NK-92 (cell line): ENCODE measurements around the gene SMARCD1.

Experiments used
- DNase-seq: peaks from one replicate; lab custom pipeline; 2025; ENCODE audit not compliant: unreplicated experiment; lab: John Stamatoyannopoulos, UW

The SMARCD1 gene

DNA sequence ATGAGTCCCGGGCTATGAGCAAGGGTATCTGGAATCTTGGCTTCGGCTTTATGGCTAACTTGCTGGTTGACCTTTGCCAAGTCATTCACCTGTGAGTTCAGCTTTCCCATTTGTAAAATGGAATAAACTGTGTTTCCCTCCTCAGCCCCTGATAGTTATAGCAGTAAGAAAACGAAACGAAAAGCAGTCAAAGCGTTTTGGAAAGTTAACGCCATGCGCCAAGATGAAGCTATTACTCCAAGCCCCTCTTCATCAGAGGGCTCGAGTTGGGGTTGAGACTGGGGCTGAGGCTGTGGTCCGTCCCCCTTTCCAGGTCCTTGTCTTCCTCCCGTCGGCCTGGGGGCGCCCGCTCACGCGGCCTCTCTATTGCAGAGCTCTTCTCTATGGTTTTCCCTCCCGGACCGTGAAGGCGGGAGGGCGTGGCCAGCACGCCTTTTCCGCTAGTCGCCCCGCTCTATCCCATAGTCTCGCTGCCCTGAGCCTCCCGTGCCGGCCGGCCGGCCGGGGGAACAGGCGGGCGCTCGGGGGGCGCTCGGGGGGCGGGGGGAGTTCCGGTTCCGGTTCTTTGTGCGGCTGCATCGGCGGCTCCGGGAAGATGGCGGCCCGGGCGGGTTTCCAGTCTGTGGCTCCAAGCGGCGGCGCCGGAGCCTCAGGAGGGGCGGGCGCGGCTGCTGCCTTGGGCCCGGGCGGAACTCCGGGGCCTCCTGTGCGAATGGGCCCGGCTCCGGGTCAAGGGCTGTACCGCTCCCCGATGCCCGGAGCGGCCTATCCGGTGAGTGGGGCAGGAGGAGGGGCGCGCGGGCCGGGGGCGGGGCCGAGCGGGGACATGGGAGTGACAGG lies at the start of gene SMARCD1:
TSS of gene SMARCD1 (plus strand) at position 568 of the 840 bp plus-strand sequence. CDS start at position 596, 28 bp downstream.
- DNase-seq, result no peak

DNA sequence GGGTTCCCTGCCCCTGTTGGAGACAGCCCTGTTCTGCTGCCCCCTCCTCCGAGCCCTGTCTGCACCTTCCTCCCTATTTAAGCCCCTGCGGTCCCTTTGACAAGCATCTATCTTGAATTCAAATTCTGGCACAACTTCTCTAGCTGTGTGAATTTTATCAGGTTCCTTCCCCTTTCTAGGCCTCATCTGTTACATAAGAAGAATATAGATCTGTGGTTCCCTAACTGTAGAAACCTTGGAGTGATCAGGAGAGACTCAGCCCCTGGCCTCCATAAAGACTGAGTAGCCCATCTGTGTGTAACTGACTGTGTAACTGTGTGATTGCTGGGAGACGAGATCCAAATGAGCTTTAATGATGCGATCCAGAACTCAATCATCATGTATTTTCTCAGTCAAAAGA lies 46.8 kb upstream of the SMARCD1 start:
- no peak for DNase-seq

DNA sequence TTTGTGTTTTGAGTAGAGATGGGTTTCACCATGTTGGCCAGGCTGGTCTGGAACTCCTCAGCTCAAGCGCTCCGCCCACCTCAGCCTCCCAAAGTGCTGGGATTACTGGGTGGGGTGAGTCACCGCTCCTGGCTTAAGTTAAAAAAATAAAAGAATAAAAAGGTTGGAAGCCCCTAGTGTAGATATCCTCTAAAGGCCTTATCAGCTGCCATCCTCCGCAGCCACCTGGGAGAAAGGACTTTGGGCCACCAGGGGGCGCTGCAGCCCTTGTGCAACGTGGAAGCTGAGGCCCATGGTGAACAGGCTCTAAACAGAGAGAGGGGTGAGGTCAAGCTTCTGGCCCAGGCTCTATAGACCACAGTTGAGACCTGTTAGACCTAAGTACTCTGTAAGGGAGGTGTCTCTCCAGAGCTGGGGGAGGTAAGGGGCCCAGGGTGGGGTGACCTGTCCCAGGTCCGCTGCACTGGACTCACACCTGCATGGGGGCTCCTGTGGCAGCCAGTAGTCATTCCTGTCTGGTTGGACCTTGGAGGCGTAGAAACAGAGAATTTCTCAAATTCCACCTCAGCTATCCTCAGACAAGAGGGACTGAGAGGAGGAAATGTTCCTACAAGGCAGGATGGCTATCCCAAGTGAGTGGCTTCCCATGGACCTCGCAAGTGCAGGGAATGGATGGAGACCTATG lies 45.8 kb upstream of the SMARCD1 start:
- DNase-seq, result no peak

DNA sequence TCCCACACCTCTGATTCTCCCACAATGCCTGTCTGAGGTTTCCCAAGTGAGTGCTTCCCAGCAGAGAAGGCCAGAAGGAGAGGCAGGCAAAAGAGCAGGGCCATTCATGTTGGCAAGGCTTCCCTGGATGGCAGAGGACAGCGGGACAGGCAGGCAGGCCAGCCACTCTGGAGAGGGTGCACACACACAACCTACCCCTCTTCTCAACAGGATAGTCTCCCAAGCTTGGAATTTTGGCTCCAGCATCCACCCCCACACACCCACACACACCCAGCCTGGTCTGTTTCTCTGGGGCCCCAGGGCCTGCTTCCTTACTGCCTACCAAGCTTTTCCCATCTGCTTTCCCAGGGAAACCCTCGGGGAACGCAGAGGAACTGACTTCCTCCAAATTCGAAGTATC lies 44.5 kb upstream of the SMARCD1 start:
- DNase-seq, result no peak

GRCh38 chr12:50041062-50041860 lies 43.9 kb upstream of the SMARCD1 start:
- DNase-seq, result no peak

DNA sequence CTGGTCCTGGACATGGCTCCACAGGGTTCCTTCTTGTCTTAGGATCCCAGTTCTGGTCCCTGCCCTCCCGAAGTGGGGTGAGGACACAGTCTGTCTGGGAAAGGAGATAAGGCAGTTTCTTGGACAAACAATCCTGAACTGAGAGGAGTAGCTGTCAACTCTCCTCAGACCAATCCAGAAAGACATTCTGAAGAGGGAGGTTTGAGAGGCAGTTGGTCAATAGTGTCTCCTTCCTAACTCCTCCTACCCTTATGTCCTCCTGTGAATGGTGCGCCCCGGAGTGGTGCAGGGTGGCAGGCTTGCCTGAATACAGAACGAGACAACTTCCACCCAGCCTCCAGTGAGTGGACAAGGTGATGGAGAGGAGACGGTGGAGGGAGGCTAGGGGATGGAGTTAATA lies 43.2 kb upstream of the SMARCD1 start:
- DNase-seq, result no peak

- DNase-seq, result no peak
Measured at GRCh38 chr12:50042693-50043092, 42.4 kb upstream of the SMARCD1 start.

GRCh38 chr12:50043308-50043707 lies 41.8 kb upstream of the SMARCD1 start:
- no peak for DNase-seq

DNA sequence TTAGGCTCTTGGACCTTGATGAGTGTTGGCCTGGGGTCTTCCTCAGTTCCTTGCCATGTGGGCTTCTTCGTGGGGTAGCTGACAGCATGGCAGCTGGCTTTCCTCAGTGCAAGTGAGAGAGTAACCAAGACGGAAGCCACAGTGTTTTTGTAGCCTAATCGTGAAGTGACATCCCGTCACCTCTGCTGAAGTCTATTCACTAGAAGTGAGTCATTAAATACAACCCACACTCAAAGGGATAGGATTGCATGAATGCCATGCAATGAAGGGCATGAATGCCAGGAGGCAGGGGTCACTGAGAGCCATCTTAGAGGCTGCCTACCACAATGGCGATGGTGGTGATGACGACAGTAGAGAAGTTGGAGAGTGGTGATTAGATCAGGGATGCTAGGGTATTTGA lies 41.3 kb upstream of the SMARCD1 start:
- no peak for DNase-seq

DNA sequence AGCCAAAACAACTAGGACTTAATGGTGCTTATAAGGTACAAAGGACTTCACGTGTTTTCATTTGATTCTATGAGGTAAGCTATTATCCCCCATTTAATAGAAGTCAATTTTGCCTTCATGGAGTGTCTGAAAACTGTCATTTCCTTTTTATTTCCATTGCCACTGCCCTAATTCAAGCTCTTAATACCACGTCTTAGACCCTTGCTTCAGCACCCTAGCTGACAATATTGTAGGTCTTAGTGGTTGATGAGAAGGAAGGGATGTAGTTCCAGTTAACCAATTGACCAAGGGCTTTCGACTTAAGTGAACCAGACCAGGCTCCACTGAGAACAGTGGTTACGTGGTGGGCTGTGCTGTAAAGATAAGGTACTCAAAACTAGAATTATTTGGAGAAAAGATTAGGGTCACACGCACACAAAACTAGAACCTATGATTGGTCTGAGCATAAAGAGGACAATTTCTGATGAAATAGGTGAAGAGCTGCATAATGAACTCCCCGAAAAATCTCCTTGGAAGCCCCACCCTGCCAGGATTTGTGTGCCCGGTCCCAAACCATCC lies 37.4 kb upstream of the SMARCD1 start:
- DNase-seq, result no peak

- DNase-seq, result no peak
Measured at GRCh38 chr12:50049254-50050118, 35.7 kb upstream of the SMARCD1 start.

- no peak for DNase-seq
Measured at GRCh38 chr12:50050119-50050385, 35.1 kb upstream of the SMARCD1 start.

- DNase-seq, result no peak
Measured at GRCh38 chr12:50050410-50051098, 34.6 kb upstream of the SMARCD1 start.

DNA sequence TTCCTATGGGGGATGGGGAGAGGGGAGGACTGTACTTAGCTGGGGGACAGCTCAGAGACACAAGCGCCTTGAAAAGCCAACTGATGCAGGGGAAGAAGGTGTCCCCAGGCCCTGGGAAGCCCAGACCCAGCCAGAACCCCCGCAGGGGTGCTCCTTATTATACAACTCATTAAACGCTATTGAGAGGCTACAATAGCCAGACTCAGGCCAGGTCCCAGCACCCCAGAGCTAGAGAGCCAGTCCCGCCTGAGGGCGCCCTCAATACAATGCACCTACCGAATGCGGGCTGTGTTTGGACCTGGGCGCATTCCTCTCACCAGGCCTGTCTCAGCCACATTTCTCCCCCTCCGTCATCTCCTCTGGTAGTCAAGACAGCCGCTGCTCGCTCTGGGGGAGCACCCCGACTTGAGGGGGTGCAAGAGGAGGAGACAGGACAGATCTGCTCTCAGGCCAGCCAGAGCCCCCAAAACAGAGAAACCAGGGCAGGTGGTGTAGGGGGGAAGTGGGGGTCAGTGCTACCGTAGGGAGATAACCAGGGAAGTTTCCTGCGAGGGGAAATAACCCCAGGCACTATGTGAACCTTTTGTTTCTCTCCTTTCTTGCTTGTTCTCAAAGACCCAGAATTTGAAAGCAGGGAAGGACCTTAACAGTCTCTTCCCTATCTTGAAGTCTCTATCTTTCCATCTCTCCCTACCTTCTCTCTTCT lies 33.9 kb upstream of the SMARCD1 start:
- no peak for DNase-seq

GRCh38 chr12:50052544-50052943 lies 32.6 kb upstream of the SMARCD1 start:
- no peak for DNase-seq

DNA sequence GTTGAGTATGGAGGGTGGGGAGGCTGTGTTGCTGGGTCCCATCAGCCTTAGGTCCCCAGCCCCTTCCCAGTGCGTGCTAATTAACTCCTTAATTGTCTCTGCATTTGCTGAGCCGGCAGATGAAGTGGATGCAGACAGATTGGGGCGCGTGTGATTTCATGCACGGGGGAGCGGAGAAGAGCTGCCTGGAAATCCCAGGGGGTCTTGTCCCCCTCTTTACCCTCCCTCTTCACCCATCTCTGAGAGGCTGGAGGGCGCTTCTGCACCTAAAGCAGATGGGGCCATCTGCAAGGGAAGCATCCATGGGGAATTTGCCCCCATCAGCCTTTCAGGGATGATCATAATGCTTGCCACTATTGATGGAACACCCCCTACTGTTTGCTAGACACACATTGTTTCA lies 32.2 kb upstream of the SMARCD1 start:
- DNase-seq, result no peak

- DNase-seq, result no peak
Measured at GRCh38 chr12:50053583-50053982, 31.6 kb upstream of the SMARCD1 start.

GRCh38 chr12:50055831-50056638 lies 29.1 kb upstream of the SMARCD1 start:
- no peak for DNase-seq

- no peak for DNase-seq
Measured at GRCh38 chr12:50056639-50056976, 28.5 kb upstream of the SMARCD1 start.
